Activated naive CD8-positive, alpha-beta T cell treated with anti-CD3 and anti-CD28 coated beads, Interleukin-2, amount 50 U/mL, for 16 hours (primary cell): Measurements from ENCODE around the gene SLC16A11.
"Not testable (repeated sequence)": the region's sequence is repeated elsewhere in the genome, so short reads cannot be mapped to it uniquely, and the experiment has no call there.

ENCODE experiments used
- DNase-seq: peaks from one replicate; pipeline ENCODE4 v3.0.0-alpha.2; 2020; ENCODE audit warnings: low read depth, low spot score

SLC16A11 gene

DNA sequence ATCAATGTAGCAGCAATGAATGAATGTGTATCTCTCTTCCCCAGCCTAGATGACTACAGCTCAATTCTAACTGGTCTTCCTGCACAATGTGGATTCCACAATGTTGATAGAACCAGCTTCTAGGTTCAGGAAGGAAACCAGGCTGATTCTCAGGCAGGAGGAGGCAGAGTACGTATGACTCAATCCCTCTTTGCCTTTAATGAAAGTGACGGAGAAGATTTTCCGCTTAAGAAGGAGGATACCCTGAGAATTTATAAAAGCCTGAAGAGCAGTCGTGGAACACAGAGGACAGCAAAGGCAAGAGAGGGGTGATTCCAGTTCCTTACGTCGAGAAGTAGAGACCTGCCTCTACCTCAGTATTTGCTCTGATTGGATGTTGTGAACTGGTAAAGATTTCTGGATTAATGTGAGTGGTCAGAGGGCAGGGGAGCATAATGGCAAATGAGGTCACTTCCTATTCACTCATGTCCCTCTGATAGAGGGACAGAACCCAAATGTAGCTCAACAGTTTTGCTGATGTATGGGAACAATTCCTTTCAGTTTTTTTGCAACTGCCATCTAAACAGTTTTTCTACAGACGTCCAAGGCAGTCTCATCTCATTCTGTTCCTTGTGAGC is 15.0 kb upstream of the SLC16A11 start:
- DNase-seq: no peak

DNA sequence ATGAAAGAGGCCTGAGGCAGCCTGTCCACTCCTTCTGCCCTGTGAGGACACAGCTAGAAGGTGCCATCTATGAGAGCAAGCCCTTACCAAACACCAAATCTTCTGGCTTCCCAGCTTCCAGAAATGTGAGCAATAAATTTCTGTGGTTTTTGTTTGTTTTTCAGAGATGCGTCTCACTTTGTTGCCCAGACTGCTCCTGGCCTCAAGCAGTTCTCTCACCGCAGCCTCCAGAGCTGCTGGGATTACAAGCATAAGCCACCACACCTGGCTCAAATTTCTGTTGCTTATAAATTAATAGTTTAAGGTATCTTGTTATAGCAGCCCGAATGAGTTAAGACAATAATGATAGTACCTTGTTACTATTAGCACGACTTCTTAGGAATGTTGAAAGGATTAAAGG is 12.5 kb upstream of the SLC16A11 start:
- DNase-seq: no peak

DNA sequence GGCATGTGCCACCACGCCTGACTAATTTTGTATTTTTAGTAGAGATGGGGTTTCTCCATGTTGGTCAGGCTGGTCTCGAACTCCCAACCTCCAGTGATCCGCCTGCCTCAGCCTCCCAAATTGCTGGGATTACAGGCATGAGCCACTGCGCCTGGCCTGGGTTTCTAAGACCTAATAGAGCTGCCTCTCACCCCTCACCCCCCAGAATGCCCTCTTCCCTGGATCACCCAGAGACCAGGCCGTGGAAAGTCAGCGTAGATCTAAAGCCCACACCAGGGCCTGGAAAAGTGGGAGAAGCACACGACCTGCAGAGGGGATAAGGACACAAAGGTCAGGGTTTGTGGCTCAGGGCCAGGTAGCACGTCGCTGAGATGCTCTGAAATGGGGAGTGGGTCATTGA is 6.7 kb upstream of the SLC16A11 start:
- DNase-seq: not testable (repeated sequence)

DNA sequence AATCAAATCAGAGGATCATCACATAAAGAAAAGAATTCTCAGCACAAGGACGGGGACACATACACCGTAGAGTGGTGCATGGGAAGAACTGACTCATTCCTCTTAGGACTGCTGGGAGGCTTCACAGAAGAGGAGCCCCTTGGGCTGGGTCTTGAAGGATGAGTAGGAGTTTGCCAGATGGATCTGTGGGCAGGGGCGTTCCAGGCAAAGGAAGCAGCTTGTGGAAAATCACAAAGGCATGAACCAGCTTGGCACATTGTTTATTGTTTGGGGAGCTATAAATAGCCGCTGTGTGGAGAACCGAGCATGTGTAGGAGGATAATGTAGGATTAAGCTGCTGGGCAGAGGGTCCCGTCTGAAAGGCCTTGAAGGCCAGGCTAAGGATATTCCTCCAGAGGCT is 5.1 kb upstream of the SLC16A11 start:
- DNase-seq: no peak

DNA sequence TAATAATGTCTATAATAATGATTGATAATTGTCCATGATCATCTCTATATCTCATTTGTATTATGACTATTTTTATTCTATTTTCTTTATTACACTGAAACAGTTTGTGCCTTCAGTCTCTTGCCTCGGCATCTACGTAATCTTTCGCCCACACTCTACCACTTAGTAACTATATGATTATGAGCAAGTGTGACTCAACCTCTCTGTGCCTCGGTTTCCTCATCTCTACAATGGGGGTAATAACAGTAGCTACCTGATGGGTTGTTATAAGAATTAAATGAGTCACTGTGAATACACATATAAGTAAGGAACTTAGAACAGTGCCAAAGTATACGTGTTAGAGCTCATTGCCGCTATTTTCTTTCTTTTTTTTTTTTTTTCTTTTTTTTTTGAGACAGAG is 3.7 kb upstream of the SLC16A11 start:
- no peak for DNase-seq

DNA sequence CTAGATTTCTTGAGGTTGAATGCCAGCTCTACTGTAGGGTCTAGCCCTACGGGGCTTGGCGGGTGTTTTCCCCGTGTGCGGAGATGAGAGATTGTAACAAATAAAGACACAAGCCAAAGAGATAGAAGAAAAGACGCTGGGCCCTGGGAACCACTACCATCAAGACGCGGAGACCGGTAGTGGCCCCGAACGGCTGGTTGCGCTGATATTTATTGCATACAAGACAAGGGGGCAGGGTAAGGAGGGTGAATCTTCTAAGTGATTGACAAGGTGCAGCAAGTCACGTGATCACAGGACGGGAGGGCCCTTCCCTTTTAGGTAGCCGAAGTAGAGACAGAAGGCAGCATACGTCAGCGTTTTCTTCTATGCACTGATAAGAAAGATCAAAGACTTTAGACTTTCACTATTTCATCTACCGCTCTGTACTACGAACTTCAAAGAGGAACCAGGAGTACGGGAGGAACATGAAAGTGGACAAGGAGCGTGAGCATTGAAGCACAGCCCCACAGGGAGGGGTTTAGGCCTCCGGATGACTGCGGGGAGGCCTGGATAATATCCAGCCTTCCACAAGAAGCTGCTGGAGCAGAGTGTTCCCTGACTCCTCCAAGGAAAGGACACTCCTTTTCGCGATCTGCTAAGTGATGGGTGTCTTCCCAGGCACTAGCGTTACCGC is 3.0 kb upstream of the SLC16A11 start:
- DNase-seq: peak; percentile 23

DNA sequence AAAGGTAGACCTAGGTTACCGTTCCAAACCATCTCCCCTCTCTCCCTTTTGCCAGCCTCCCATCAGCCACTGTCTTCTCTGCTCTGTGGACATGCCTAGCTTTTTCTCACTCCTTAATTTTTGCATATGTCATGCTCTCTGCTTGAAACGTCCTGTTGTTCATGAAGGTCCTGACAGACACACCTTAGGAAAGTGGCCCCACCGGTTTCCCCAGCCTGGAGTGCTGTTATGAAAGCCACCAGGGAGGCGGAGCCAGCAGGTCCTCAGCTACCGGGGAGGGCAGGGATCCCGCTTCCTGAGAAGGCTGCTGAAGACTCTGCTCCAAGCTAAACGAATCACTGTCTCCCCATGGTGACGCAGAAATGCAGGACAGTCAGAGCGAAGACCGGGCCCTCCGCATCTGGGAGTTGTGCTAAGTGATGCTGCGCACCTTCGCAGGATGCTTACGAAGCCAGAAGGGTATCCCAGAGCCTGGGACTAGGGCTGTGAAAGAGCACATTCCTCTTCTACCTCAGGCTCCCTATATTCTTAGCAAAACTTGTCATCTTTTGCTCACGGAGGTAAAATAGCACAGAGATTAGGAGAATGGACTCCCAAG is 2.3 kb upstream of the SLC16A11 start:
- no peak for DNase-seq

DNA sequence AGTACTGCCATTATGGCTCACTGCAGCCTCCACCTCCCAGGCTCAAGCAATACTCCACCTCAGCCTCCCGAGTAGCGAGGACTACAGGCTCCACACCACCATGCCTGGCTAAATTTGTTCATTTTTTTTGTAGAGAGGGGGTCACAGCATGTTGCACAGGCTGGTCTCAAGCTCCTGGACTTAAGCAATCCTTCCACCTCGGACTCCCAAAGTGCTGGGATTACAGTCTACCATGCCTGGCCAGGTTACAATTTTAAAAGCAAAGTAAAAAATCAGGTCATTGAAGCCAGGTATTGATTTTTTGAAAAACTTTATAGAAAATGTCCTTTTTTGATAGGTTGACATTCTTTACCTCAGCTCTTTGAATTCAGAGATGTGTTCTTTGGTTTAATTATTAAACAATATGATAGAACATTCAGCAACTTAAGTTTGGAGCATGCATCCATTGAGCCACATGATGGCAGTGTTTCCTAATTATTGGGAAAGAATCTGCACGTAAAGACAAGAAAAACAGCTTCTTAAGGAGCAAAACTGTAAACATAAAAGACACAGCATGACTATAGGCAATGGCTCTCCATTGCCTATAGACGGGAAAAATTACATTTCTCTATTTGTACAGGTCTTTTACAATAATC is 1.7 kb upstream of the SLC16A11 start:
- no peak for DNase-seq

DNA sequence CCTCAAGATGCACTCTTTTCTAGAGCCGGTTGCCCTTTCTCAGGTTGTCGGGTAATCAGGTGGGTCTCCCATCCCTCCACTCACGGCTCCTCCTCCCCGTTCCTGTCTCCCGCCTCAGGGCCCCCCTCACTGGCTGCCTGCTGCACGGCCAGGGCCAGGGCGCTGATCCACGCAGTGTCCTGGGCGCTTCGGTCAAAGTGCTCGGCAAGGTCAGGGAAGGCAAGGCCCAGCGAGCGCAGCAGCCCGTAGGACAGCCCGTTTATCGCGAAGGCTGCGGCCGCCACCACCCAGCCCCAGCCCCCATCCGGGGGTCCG is 753 bp downstream of the SLC16A11 start:
- DNase-seq: no peak

DNA sequence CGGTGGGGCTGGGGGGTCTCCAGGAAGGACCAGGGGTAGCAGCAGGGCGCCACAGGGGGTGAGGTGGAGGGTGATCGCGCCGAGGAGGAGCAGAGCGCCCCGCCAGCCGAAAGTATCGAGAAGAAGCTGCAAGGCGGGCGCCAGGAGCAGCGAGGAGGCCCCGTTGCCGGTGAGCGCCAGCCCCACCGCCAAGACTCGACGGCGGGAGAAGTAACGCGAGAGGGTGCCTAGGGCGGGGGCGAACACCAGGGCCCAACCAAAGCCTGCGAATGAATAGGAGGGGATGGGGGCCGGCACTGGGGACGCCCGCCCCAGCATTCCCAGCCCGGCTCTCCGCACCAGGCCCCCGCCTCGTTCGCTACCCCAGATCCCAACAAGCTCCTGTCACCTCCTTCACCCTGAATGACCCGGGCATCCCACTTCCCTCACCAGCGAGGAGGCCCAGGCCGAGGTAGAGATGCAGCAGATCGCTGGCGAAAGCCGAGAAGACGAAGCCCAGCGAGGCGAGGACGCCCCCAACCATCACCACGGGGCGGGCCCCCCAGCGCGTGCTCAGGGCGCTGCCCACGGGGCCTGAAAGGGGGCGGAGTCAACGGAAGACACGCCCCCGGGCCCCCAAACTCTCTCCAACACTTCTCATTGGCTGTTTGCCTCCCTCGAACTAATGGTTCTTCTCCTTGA is 1.3 kb downstream of the SLC16A11 start:
- DNase-seq: no peak

DNA sequence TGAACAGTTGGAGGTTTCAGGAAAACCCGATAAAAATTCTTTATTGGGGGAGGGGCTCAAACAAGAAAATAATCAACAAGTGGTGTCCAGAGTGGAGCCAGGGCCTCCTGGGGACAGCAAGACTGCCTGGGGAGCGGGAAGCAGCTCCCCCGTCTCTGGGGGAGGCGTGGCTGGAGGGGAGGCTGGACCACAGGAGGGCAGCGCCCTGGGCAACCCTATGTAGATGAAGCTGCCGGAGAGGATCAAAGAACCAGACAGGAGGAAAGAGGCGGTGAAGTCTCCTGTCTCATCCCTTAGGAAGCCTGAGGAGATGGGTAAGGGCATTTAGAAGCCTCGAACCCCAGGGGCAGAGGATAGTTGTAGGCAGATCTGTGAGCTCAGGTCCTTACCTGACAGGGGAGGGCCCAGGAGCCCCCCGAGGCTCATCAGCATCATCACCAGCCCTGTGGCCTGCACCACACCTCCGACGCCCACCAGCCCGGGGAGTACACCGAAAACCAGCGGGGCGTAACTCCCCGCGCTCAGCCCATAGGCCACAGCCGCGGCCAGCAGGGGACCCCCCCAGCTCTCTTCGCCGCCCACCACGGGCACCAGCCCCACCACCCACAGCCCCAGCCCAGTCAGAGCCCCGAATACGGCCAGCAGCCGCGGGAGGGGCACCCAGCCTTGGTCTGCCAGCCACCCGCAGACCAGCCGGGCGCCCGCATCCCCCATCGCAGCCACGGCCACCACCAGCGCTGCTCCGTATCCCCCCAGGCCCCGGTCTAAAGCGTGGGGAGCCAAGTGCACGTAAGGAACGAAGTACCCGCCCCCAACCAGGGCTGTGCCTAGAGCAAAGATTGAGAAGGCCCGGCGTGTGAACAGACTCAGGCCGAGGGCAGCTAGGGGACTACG is 2.0 kb downstream of the SLC16A11 start:
- no peak for DNase-seq

DNA sequence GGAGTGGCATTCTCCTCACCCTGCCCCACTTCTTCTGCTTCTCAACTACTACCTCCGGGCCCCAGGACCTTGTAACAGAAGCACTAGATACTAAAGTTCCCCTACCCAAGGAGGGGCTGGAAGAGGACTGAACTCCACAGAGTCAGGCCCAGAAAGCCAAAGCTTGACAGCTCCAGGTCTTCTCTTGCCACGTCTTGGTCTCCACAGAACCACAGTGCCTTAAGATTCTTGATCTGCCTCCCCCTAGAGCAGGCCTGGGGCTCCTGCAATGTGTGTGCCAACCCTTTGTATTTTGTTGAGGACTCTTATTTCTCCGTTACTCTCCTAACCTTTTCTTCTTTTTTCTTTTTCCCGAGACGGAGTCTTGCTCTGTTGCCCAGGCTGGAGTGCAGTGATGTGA is 4.1 kb downstream of the SLC16A11 start:
- DNase-seq: no peak

DNA sequence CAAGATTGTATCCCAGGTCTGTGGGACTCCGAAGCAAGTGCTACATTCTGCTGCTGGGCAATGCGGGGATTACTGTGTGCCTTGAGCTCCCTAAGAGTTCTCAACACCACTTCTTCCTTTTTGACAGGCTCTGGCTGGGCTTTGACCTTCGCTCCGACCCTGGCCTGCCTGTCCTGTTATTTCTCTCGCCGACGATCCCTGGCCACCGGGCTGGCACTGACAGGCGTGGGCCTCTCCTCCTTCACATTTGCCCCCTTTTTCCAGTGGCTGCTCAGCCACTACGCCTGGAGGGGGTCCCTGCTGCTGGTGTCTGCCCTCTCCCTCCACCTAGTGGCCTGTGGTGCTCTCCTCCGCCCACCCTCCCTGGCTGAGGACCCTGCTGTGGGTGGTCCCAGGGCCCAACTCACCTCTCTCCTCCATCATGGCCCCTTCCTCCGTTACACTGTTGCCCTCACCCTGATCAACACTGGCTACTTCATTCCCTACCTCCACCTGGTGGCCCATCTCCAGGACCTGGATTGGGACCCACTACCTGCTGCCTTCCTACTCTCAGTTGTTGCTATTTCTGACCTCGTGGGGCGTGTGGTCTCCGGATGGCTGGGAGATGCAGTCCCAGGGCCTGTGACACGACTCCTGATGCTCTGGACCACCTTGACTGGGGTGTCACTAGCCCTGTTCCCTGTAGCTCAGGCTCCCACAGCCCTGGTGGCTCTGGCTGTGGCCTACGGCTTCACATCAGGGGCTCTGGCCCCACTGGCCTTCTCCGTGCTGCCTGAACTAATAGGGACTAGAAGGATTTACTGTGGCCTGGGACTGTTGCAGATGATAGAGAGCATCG is 5.6 kb downstream of the SLC16A11 start:
- DNase-seq: no peak

DNA sequence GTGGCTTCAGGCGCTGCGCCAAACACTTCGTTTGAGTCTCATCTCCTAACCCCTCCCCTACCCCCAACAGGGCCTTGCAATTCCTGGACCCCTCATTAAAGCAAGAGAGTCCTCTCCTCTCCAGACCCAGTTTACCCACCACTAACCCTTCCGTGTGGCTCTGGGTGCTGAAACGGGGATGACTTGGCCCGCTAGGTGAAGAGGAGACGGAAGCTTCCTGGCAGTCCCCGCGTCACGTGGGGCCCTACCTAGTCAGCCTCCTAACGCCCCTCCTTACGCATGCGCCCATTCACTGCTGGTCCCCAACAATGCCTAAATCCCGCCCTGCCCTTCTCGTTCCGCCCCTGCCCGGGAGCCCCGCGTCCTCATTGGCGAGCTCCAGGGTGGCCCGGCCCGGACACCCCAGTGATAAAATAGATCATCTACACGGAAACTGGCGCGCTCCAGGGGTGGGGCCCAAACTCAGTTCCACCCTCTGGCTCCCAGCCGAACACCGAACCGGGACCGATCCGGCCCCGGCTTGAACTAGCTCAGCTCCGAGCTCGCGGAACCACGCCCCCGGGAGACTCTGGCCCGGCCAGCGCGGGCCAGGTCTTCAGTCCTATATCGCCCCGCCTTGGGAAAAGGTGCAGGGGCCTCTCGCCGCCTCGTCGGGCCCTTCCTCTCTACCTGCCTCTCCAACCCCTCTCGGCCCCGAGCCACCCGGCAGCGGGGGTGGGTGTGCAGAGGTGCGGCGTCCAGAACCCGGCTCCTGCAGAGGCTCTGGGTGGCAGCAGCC is 8.1 kb downstream of the SLC16A11 start, which contains the start of gene SLC16A13:
SLC16A13 (plus strand) TSS at position 425 of the 778 bp plus-strand sequence. CDS start 368 bp downstream, outside the sequence.
- DNase-seq: peak; percentile 96

DNA sequence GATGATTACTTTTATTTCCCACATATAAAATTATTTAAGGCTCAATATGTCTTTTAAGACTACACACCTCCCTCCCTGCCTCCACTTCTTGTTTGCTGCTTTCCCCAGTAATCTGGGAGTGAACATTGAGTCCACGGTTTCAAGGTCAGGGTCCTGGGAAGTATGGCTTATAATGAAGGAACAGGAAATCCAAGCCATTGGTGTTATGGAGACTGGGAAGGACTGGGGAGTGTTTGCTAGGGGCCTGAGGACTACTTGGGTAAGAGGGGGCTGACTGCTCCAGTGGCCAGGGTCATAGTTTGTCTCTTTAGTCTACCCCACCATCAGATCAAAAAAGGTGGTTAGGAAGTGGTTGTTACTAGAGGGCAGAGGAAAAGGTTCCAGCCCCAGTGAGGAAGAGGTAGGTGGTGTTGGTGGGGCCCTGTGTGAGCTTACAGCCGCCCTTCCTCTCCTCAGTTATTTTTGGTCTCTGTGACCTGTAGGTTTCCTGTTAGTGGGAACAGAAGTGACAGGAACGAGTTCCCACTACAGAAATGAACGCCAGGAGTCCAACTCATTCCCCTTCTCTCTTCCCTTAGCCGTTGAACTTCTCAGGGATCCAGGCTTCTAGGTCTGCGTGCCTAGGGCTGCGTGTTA is 8.8 kb downstream of the SLC16A11 start:
- DNase-seq: no peak

DNA sequence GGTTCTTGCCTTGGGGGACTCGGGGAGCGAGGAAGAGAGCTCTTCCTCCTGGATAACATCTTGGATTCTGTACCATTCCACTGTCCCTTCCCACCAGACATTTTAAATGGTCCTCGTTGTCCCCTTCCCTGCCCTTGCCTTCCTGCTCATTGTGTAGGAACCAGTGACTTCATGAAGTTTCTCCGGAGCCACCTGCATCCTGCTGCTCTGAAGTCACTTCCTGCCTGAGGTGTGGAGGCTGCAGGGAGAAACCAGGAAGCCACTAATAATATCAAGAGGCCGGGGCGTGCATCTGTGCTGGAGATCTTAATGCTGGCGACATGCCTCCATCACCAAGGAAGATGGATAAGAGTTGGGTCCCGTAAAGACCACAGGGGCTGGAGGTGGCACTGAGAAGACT is 14.2 kb downstream of the SLC16A11 start:
- no peak for DNase-seq

DNA sequence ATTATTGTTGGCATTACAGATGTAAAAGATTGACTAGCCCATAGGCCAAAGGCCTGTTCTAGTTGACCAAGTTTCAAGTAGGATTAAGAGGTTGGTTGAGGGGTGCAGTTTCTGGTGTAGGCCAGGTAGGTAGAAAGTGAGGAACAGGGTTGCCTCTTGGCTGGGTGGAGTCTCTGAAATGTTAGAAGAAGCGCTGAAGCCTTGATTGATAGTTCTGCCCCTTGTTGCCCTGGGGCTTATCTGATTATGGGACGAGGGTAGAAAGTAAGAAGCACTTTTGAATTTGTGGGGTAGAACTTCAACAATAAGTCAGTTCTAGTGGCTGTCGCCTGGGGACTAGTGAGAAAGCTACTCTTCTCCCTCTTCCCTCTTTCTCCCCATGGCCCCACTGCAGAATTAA is 14.8 kb downstream of the SLC16A11 start:
- no peak for DNase-seq

DNA sequence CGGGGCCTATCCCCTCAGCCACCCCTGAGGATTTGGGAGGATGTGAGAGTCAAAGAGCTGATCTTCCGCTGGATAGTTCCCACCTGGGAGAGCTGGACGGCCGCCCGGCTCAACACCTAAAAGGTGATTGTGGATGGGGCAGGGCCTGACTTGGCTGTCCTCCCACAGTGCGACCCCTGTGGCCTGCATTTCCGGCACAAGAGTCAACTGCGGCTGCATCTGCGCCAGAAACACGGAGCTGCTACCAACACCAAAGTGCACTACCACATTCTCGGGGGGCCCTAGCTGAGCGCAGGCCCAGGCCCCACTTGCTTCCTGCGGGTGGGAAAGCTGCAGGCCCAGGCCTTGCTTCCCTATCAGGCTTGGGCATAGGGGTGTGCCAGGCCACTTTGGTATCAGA is 16.6 kb downstream of the SLC16A11 start:
- DNase-seq: no peak

DNA sequence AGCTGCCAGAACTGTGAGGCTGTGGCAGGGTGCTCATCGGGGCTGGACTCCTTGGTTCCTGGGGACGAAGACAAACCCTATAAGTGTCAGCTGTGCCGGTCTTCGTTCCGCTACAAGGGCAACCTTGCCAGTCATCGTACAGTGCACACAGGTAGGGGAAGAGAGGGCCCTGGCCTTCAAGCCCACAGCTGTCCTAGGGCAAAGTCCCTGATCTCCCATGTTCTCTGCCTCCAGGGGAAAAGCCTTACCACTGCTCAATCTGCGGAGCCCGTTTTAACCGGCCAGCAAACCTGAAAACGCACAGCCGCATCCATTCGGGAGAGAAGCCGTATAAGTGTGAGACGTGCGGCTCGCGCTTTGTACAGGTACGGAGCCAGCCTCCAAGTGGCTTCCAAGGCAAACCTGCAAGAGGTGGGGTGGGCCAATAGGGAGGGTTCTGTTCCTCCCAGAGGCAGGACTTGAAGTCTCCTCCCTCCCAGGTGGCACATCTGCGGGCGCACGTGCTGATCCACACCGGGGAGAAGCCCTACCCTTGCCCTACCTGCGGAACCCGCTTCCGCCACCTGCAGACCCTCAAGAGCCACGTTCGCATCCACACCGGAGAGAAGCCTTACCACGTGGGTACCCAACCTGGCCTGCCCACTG is 17.3 kb downstream of the SLC16A11 start:
- DNase-seq: no peak
